PFSK-1 (cell line): ENCODE measurements around the gene RYR1.

Experiments
- POLR2AphosphoS5 ChIP-seq: IDR thresholded peaks from 2 replicates; pipeline ENCODE4 v1.6.1; 2012; ENCODE audit warnings: low read depth, mild to moderate bottlenecking, control low read depth, low read length, moderate library complexity
- SIN3A ChIP-seq: IDR thresholded peaks from 2 replicates; pipeline ENCODE4 v1.6.1; 2012; ENCODE audit warnings: mild to moderate bottlenecking, low read length, moderate library complexity, borderline replicate concordance; ENCODE audit not compliant: insufficient read depth

DNA sequence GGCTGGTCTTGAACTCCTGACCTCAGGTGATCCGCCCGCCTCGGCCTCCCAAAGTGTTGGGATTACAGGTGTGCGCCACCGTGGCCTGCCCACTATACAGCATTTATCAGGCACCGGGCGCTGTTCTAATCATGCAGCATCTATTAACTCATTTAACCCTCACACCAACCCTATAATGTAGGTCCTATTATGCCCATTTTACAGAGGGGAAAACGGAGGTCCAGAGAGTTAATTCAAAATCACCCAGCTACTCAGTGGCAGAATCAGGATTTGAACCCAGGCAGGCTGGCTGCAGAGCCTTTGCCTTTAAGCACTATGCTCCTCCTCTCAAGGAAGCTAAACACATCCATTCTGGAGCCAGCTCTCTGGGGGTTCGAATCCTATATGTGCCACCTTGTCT, 130.0 kb downstream of the RYR1 start:
- no peak for TF ChIP-seq SIN3A
- no peak for TF ChIP-seq POLR2AphosphoS5
